HepG2 (cell line): ENCODE measurements around the gene PPY. TPM values are rescaled to one million over a fixed set of nuclear protein-coding genes. Genes with fewer than 3 reads are reported as not detected.

Experiments
- CAMTA2 ChIP-seq: sonication (generic); formaldehyde crosslinking; IDR thresholded peaks from 2 replicates; pipeline ENCODE4 v1.4.0; 2020; ENCODE audit warnings: mild to moderate bottlenecking, missing genetic modification reagents, borderline replicate concordance
- CCAR2 ChIP-seq: fragments of 200-400 bp; formaldehyde crosslinking; optimal IDR thresholded peaks from 2 replicates; pipeline ENCODE3; 2018; ENCODE audit warnings: low read depth, mild to moderate bottlenecking, low read length, moderate library complexity
- HHEX ChIP-seq: IDR thresholded peaks from 2 replicates; pipeline ENCODE4 v1.6.1; 2016; ENCODE audit warnings: control low read depth
- HNF1B ChIP-seq: sonication (generic); formaldehyde crosslinking; IDR thresholded peaks from 2 replicates; pipeline ENCODE4 v1.5.1; 2020; ENCODE audit warnings: mild to moderate bottlenecking, moderate library complexity, missing genetic modification reagents
- RFX3 ChIP-seq: IDR thresholded peaks from 2 replicates; pipeline ENCODE4 v1.6.1; 2016; ENCODE audit warnings: missing biosample characterization, missing genetic modification reagents
- SIX4 ChIP-seq: sonication (generic); formaldehyde crosslinking; IDR thresholded peaks from 2 replicates; pipeline ENCODE4 v1.4.0; 2020; ENCODE audit warnings: missing genetic modification reagents
- TBP ChIP-seq: sonication (generic); formaldehyde crosslinking; IDR thresholded peaks from 2 replicates; pipeline ENCODE4 v1.5.0; 2020; ENCODE audit warnings: missing genetic modification reagents
- ZFP82 ChIP-seq: sonication (generic); formaldehyde crosslinking; IDR thresholded peaks from 2 replicates; pipeline ENCODE4 v1.5.1; 2020; ENCODE audit warnings: mild to moderate bottlenecking, missing genetic modification reagents, borderline replicate concordance
- ZKSCAN8 ChIP-seq: IDR thresholded peaks from 2 replicates; pipeline ENCODE4 v1.6.1; 2016; ENCODE audit warnings: borderline replicate concordance, missing genetic modification reagents, missing compliant biosample characterization
- ZNF460 ChIP-seq: sonication (generic); formaldehyde crosslinking; IDR thresholded peaks from 2 replicates; pipeline ENCODE4 v1.5.1; 2020; ENCODE audit warnings: missing genetic modification reagents, mild to moderate bottlenecking, borderline replicate concordance
- ZNF512B ChIP-seq: sonication (generic); formaldehyde crosslinking; IDR thresholded peaks from 2 replicates; pipeline ENCODE4 v1.5.1; 2020; ENCODE audit warnings: missing genetic modification reagents, mild to moderate bottlenecking, borderline replicate concordance
- polyA plus RNA-seq, 8 experiments: library from polyadenylated mRNA; depleted of rRNA in 3 of 8; stranded (reverse) in 7 of 8; unstranded in 1 of 8; fragments of >200 nt; fragmentation: Illumina TruSeq in 4 of 8; extraction: Trizol in 4 of 8; gene quantifications; 2 replicates each; pipeline versions ENCODE4 v1.2.1 to v1.2.3, GENCODE V29; 2011 to 2016; ENCODE audit warnings: low read depth in 4 of 8, missing spikeins in 1 of 8, mixed read lengths in 1 of 8; ENCODE audit not compliant: insufficient read depth in 1 of 8
- total RNA-seq, 5 experiments: library from RNA; depleted of rRNA; stranded (reverse); fragments of >200 nt; fragmentation: Illumina TruSeq; extraction: Trizol; gene quantifications; 2 replicates each; pipeline ENCODE4 v1.2.3, GENCODE V29; 2016; ENCODE audit warnings: low read depth in 1 of 5
- TF ChIP-seq, protein P1 (sequence below): sonication (generic); formaldehyde crosslinking; IDR thresholded peaks from 2 replicates; pipeline ENCODE4 v1.4.0; 2020; ENCODE audit warnings: missing genetic modification reagents, borderline replicate concordance
- TF ChIP-seq, protein P2 (sequence below): sonication (generic); formaldehyde crosslinking; IDR thresholded peaks from 2 replicates; pipeline ENCODE4 v1.4.0; 2020; ENCODE audit warnings: mild to moderate bottlenecking, missing genetic modification reagents
- TF ChIP-seq, protein P3 (sequence below): sonication (generic); formaldehyde crosslinking; IDR thresholded peaks from 2 replicates; pipeline ENCODE4 v1.8.1; 2023; ENCODE audit warnings: mild to moderate bottlenecking, missing genetic modification reagents
- TF ChIP-seq, protein P4 (sequence below): sonication (generic); formaldehyde crosslinking; IDR thresholded peaks from 2 replicates; pipeline ENCODE4 v1.4.0; 2020; ENCODE audit warnings: missing genetic modification reagents

PPY gene
- total and polyA plus RNA-seq, 2 of the 13 experiments (the other 11 are each of a cell fraction or from before 2014, with no cell fraction given), result not detected

- TF ChIP-seq, protein P1, sequence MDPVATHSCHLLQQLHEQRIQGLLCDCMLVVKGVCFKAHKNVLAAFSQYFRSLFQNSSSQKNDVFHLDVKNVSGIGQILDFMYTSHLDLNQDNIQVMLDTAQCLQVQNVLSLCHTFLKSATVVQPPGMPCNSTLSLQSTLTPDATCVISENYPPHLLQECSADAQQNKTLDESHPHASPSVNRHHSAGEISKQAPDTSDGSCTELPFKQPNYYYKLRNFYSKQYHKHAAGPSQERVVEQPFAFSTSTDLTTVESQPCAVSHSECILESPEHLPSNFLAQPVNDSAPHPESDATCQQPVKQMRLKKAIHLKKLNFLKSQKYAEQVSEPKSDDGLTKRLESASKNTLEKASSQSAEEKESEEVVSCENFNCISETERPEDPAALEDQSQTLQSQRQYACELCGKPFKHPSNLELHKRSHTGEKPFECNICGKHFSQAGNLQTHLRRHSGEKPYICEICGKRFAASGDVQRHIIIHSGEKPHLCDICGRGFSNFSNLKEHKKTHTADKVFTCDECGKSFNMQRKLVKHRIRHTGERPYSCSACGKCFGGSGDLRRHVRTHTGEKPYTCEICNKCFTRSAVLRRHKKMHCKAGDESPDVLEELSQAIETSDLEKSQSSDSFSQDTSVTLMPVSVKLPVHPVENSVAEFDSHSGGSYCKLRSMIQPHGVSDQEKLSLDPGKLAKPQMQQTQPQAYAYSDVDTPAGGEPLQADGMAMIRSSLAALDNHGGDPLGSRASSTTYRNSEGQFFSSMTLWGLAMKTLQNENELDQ (CRISPR knock-in tag), result no peak
- TF ChIP-seq ZKSCAN8 (CRISPR knock-in tag) (no peak), HHEX (CRISPR knock-in tag) (no peak), SIX4 (CRISPR knock-in tag) (no peak), HNF1B (peak; percentile 100), CCAR2 (no peak), RFX3 (CRISPR knock-in tag) (no peak), ZFP82 (no peak), ZNF460 (CRISPR knock-in tag) (no peak), ZNF512B (no peak), TBP (CRISPR knock-in tag) (no peak), CAMTA2 (CRISPR knock-in tag) (no peak)
- TF ChIP-seq, protein P2, sequence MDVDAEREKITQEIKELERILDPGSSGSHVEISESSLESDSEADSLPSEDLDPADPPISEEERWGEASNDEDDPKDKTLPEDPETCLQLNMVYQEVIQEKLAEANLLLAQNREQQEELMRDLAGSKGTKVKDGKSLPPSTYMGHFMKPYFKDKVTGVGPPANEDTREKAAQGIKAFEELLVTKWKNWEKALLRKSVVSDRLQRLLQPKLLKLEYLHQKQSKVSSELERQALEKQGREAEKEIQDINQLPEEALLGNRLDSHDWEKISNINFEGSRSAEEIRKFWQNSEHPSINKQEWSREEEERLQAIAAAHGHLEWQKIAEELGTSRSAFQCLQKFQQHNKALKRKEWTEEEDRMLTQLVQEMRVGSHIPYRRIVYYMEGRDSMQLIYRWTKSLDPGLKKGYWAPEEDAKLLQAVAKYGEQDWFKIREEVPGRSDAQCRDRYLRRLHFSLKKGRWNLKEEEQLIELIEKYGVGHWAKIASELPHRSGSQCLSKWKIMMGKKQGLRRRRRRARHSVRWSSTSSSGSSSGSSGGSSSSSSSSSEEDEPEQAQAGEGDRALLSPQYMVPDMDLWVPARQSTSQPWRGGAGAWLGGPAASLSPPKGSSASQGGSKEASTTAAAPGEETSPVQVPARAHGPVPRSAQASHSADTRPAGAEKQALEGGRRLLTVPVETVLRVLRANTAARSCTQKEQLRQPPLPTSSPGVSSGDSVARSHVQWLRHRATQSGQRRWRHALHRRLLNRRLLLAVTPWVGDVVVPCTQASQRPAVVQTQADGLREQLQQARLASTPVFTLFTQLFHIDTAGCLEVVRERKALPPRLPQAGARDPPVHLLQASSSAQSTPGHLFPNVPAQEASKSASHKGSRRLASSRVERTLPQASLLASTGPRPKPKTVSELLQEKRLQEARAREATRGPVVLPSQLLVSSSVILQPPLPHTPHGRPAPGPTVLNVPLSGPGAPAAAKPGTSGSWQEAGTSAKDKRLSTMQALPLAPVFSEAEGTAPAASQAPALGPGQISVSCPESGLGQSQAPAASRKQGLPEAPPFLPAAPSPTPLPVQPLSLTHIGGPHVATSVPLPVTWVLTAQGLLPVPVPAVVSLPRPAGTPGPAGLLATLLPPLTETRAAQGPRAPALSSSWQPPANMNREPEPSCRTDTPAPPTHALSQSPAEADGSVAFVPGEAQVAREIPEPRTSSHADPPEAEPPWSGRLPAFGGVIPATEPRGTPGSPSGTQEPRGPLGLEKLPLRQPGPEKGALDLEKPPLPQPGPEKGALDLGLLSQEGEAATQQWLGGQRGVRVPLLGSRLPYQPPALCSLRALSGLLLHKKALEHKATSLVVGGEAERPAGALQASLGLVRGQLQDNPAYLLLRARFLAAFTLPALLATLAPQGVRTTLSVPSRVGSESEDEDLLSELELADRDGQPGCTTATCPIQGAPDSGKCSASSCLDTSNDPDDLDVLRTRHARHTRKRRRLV (CRISPR knock-in tag), result no peak
- TF ChIP-seq, protein P3, sequence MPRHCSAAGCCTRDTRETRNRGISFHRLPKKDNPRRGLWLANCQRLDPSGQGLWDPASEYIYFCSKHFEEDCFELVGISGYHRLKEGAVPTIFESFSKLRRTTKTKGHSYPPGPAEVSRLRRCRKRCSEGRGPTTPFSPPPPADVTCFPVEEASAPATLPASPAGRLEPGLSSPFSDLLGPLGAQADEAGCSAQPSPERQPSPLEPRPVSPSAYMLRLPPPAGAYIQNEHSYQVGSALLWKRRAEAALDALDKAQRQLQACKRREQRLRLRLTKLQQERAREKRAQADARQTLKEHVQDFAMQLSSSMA (CRISPR knock-in tag), result no peak
- TF ChIP-seq, protein P4, sequence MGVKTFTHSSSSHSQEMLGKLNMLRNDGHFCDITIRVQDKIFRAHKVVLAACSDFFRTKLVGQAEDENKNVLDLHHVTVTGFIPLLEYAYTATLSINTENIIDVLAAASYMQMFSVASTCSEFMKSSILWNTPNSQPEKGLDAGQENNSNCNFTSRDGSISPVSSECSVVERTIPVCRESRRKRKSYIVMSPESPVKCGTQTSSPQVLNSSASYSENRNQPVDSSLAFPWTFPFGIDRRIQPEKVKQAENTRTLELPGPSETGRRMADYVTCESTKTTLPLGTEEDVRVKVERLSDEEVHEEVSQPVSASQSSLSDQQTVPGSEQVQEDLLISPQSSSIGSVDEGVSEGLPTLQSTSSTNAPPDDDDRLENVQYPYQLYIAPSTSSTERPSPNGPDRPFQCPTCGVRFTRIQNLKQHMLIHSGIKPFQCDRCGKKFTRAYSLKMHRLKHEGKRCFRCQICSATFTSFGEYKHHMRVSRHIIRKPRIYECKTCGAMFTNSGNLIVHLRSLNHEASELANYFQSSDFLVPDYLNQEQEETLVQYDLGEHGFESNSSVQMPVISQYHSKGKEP (CRISPR knock-in tag), result no peak
Observed at GRCh38 chr17:43931062-43931571, 11.2 kb downstream of the PPY start (continued).
